ENCODE measurements around the gene CHP1. TPM values are rescaled to one million over a fixed set of nuclear protein-coding genes. Genes with fewer than 3 reads are reported as not detected.
A peak's percentile ranks its signal among the peaks of the same experiment; 100 is the strongest.

The CHP1 gene
- total RNA-seq, 1 experiment from 2014 or later = 67.1 TPM

DNA sequence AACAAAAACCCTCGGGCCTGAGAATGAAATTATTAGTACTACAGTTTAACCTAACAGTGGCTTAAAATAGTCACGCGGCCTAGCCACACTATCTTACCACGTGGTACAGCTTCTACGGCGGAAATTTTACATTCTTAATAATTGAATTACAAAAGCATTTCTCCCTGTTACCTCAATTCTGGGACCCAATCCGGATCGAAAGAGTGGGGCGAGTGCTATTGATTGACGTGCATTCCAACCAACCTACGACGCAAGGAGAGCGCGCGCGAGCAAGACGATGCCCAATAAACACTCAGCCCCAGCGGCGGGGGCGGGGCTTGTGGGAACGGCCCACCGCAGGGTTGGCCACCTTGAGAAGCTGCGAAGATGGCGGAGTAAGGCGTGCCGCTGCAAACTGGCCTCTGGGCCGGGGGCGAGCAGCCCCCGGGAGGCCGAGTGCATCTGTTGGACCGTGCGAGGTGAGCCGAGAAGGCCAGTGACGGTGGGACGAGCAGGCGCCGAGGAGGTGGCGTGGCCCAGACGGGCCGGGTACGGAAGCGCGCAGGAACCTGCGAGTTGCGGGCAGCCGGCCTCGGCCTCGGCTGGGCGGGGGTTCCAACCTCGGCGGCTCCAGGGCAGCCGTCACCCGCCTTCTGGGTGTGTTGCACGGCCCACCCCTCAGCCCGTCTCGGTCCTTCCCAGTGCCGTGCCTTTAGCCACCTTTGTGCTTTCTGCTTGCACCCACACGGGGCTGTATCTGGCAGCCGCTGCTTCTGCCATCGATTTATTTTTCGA is 52.8 kb downstream of the CHP1 start:
- H3K4me3 Mint-ChIP-seq (ENCODE audit: low read depth, unreplicated experiment) = peak overlapping the region; percentile 85
- CTCF ChIA-PET = interaction anchor here (0.6 kb wide), 1 partner anchor 50 kb away, joined by 3 read pairs; no protein-coding TSS in a partner anchor
- no TSS peak for BruUV-seq (replicated peaks)
- peak overlapping the region; percentile 92 for H3K27ac Mint-ChIP-seq (ENCODE audit: unreplicated experiment)
- TF ChIP-seq, protein P1, sequence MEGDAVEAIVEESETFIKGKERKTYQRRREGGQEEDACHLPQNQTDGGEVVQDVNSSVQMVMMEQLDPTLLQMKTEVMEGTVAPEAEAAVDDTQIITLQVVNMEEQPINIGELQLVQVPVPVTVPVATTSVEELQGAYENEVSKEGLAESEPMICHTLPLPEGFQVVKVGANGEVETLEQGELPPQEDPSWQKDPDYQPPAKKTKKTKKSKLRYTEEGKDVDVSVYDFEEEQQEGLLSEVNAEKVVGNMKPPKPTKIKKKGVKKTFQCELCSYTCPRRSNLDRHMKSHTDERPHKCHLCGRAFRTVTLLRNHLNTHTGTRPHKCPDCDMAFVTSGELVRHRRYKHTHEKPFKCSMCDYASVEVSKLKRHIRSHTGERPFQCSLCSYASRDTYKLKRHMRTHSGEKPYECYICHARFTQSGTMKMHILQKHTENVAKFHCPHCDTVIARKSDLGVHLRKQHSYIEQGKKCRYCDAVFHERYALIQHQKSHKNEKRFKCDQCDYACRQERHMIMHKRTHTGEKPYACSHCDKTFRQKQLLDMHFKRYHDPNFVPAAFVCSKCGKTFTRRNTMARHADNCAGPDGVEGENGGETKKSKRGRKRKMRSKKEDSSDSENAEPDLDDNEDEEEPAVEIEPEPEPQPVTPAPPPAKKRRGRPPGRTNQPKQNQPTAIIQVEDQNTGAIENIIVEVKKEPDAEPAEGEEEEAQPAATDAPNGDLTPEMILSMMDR (IDR thresholded peaks at IDR 0.05; ENCODE audit: unreplicated experiment) = no peak
- H3K27me3 Mint-ChIP-seq (ENCODE audit: unreplicated experiment) = no peaks in the 10 kb centered on the region
- H3K36me3 Mint-ChIP-seq (ENCODE audit: insufficient read depth, unreplicated experiment) = peaks cover 51% of the 10 kb centered on the region
- no peaks in the 10 kb centered on the region for H3K9me3 Mint-ChIP-seq (ENCODE audit: low read depth, unreplicated experiment)
- peak; percentile 94 for DNase-seq
- H3K4me1 Mint-ChIP-seq (ENCODE audit: low read depth, unreplicated experiment) = no peaks in the 10 kb centered on the region
- intact Hi-C loops (cut with micrococcal nuclease; ENCODE audit: unreplicated experiment) = no loop called here

DNA sequence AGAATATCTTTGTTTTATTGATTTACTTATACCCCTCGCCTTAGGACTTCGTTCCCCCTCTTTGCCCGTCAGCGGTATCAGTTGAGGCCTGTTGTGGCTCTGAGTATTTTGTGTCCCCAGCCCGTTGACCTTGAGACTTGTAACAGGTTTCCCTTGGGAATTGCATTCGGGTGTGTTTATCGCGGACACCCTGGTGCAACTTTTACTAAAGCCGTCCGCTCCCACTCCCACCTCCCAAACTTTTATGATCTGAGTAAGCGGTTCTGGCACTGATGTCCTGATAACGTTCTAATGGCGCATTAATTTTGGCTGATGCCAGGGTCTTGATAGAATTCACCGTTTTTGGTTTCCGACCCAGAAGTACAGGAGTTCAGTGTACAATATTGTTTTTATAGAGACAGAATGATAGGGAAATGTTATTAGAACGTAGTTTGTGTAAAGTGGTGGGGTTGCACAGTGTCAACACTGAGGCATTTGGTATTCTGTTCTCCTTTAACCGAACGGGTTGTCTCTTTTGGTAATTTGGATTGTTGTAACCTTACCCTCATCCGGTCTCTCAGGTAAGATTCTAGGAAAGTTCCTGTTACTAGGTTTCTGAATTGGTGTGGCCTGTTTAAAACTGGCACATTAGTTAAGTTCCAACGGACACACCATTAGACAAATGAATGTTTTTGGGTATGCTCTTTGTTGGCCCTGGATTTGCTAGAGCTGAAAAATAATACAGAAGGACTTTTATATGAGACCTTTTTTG is 53.5 kb downstream of the CHP1 start:
- DNase-seq = no peak
- H3K27ac Mint-ChIP-seq (ENCODE audit: unreplicated experiment) = peak overlapping the region; percentile 92
- TF ChIP-seq, protein P1 (IDR thresholded peaks at IDR 0.05; ENCODE audit: unreplicated experiment) = no peak
- peaks cover 51% of the 10 kb centered on the region for H3K36me3 Mint-ChIP-seq (ENCODE audit: insufficient read depth, unreplicated experiment)
- no peaks in the 10 kb centered on the region for H3K4me1 Mint-ChIP-seq (ENCODE audit: low read depth, unreplicated experiment)
- CTCF ChIA-PET = interaction anchor here (1.0 kb wide), 1 partner anchor 10 kb away, joined by 3 read pairs; no protein-coding TSS in a partner anchor
- H3K27me3 Mint-ChIP-seq (ENCODE audit: unreplicated experiment) = no peaks in the 10 kb centered on the region
- no peaks in the 10 kb centered on the region for H3K9me3 Mint-ChIP-seq (ENCODE audit: low read depth, unreplicated experiment)
- BruUV-seq (replicated peaks) = TSS peak; percentile 30
- H3K4me3 Mint-ChIP-seq (ENCODE audit: low read depth, unreplicated experiment) = peak overlapping the region; percentile 85
- intact Hi-C loops (cut with micrococcal nuclease; ENCODE audit: unreplicated experiment) = no loop called here

DNA sequence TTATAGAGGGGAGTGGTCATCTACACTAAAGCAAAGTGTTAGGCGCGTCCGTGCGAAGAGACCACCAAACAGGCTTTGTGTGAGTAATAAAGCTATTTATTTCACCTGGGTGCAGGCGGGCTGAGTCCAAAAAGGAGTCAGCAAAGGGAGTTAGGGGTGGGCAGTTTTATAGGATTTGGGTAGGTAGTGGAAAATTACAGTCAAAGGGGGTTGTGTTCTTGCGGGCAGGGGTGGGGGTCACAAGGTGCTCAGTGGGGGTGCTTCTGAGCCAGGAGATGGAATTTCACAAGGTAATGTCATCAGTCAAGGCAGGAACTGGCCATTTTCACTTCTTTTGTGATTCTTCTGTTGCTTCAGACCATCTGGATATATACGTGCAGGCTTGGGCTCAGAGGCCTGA is 54.2 kb downstream of the CHP1 start:
- no peaks in the 10 kb centered on the region for H3K4me1 Mint-ChIP-seq (ENCODE audit: low read depth, unreplicated experiment)
- intact Hi-C loops (cut with micrococcal nuclease; ENCODE audit: unreplicated experiment) = no loop called here
- no peaks in the 10 kb centered on the region for H3K9me3 Mint-ChIP-seq (ENCODE audit: low read depth, unreplicated experiment)
- peak overlapping the region; percentile 92 for H3K27ac Mint-ChIP-seq (ENCODE audit: unreplicated experiment)
- no peak for DNase-seq
- peaks cover 51% of the 10 kb centered on the region for H3K36me3 Mint-ChIP-seq (ENCODE audit: insufficient read depth, unreplicated experiment)
- TF ChIP-seq, protein P1 (IDR thresholded peaks at IDR 0.05; ENCODE audit: unreplicated experiment) = no peak
- no TSS peak for BruUV-seq (replicated peaks)
- CTCF ChIA-PET = interaction anchor here (1.0 kb wide), 1 partner anchor 10 kb away, joined by 3 read pairs; no protein-coding TSS in a partner anchor
- peak overlapping the region; percentile 85 for H3K4me3 Mint-ChIP-seq (ENCODE audit: low read depth, unreplicated experiment)
- H3K27me3 Mint-ChIP-seq (ENCODE audit: unreplicated experiment) = no peaks in the 10 kb centered on the region

DNA sequence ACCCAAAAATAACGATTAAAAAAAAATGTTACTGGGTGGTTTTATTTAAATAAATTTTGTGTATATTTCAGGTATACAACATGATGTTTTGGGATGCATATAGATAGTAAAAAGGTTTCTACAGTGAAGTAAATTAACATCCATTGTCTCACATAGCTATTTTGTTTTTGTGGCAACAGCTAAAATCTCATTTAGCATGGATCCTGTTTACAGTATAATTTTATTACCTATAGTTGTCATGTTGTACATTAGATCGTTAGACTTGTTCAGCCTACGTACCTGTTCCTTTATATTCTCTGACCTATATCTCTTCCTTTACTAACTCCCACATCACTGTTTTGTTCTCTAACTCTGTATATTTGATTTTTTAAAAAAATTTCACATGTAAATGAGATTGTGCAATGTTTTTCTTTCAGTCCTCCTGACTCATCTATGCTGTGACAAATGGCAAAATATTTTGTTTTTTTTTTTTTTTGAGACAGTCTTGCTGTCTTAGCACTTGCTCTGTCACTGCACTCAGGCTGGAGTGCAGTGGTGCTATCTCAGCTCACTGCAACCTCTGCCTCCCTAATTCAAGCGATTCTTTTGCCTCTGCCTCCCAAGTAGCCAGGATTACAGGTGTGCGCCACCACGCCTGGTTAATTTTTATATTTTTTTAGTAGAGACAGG is 55.7 kb downstream of the CHP1 start:
- Mint-ChIP-seq H3K36me3 (ENCODE audit: insufficient read depth, unreplicated experiment) (peaks cover 59% of the 10 kb centered on the region), H3K27me3 (ENCODE audit: unreplicated experiment) (no peaks in the 10 kb centered on the region), H3K4me3 (ENCODE audit: low read depth, unreplicated experiment) (no peak overlapping the region), H3K4me1 (ENCODE audit: low read depth, unreplicated experiment) (no peaks in the 10 kb centered on the region), H3K9me3 (ENCODE audit: low read depth, unreplicated experiment) (no peaks in the 10 kb centered on the region), H3K27ac (ENCODE audit: unreplicated experiment) (no peak overlapping the region)
- no peak for DNase-seq
- intact Hi-C loops (cut with micrococcal nuclease; ENCODE audit: unreplicated experiment) = no loop called here
- TF ChIP-seq, protein P1 (IDR thresholded peaks at IDR 0.05; ENCODE audit: unreplicated experiment) = no peak
- CTCF ChIA-PET = no interaction called here
- BruUV-seq (replicated peaks) = no TSS peak

All from Calu3 (cell line).